ENCODE data around the gene TSPAN33. TPM values are rescaled to one million over a fixed set of nuclear protein-coding genes. Genes with fewer than 3 reads are reported as not detected.

The TSPAN33 gene
- total and polyA plus RNA-seq, 9 of the 15 experiments (the other 6 are each of a cell fraction or from before 2014, with no cell fraction given): 0.03 to 1.5 (median 0.23) TPM; not detected in 2

GRCh38 chr7:129187681-129188371, 43.3 kb downstream of the TSPAN33 start:
- in situ Hi-C loops (cut with MboI): no loop called here
- no peak for FAIRE-seq
- WGBS (ENCODE audit: insufficient coverage, low coverage, missing lambda C conversion rate): 14% methylated on average over 14 of the region's 14 CpGs
- Histone ChIP-seq H3K9me1 (ENCODE audit: control insufficient read depth, insufficient read depth, low read length) (no peaks in the 10 kb centered on the region), H4K20me1 (replicated peaks; ENCODE audit: control insufficient read depth, insufficient read depth, low read length) (no peaks in the 10 kb centered on the region; the same call in 1 of the 2 replicates), H3K4me3 (no peak overlapping the region), H3K36me3 (ENCODE audit: control insufficient read depth, insufficient read depth, low read length) (no peaks in the 10 kb centered on the region), H2AFZ (ENCODE audit: low read depth, low read length) (no peak overlapping the region), H3K9me3 (replicated peaks; ENCODE audit: control insufficient read depth, insufficient read depth, low read depth, low read length) (no peaks in the 10 kb centered on the region), H3K27me3 (ENCODE audit: control insufficient read depth in 2 of 2, insufficient read depth in 2 of 2, low read length in 2 of 2) (peaks cover 65 to 67% of the 10 kb centered on the region in 2 experiments), H3K4me1 (replicated peaks in 1 of 2; ENCODE audit: control insufficient read depth in 2 of 2, insufficient read depth in 2 of 2, low read length in 2 of 2) (peaks cover 0 to 13% of the 10 kb centered on the region in 2 experiments; a peak in 2 of 5 replicates), H3K79me2 (ENCODE audit: control insufficient read depth, insufficient read depth, low read length) (no peaks in the 10 kb centered on the region), H3K27ac (ENCODE audit: extremely low read depth, low read depth, low read length) (no peak overlapping the region), H3K9ac (ENCODE audit: insufficient read depth in 1 of 2, low read depth in 2 of 2, low read length in 2 of 2) (no peak overlapping the region), H3K4me2 (ENCODE audit: insufficient read depth, low read length) (no peak overlapping the region)
- DNase-seq (ENCODE audit: extremely low read depth in 1 of 4, low spot score in 3 of 4): no peak
- ChIA-PET CTCF (ENCODE audit: low intra/inter-chr PET ratio) (interaction anchor here (0.6 kb wide), 1 partner anchor 26 kb away, joined by 3 read pairs; no protein-coding TSS in a partner anchor), POLR2A (interaction anchor here (0.7 kb wide), 1 partner anchor 380 kb away, joined by 3 read pairs; no protein-coding TSS in a partner anchor)
- no TSS peak for BruUV-seq (replicated peaks)
- TF ChIP-seq TGIF2 (CRISPR knock-in tag; IDR thresholded peaks at IDR 0.05) (0 out of 2 replicates have a peak, but pooled peaks have one; percentile 54), TAF1 (IDR thresholded peaks at IDR 0.05; ENCODE audit: control insufficient read depth, extremely low read depth, insufficient read depth, low read length, severe bottlenecking) (no peak)
- ATAC-seq: no peak
- intact Hi-C loops (cut with micrococcal nuclease): no loop called here

- no peak within 1 kb of the TSS; the same call in 1 of the 2 replicates for H3K4me2 ChIP-seq (ENCODE audit: insufficient read depth, low read length)
- 8% methylated on average over 48 of the region's 48 CpGs for WGBS (ENCODE audit: insufficient coverage, low coverage, missing lambda C conversion rate)
- in situ Hi-C loops (cut with MboI) (no loop called here), intact Hi-C loops (cut with micrococcal nuclease) (no loop called here)
- H3K9me1 ChIP-seq (ENCODE audit: control insufficient read depth, insufficient read depth, low read length): no peaks in the 10 kb centered on the region
- H3K27me3 ChIP-seq (ENCODE audit: control insufficient read depth in 2 of 2, insufficient read depth in 2 of 2, low read length in 2 of 2): peaks cover 70 to 72% of the 10 kb centered on the region in 2 experiments
- no TSS peak for BruUV-seq (replicated peaks)
- H3K79me2 ChIP-seq (ENCODE audit: control insufficient read depth, insufficient read depth, low read length): no peaks in the 10 kb centered on the region
- ChIA-PET POLR2A (interaction anchor here (0.7 kb wide), 1 partner anchor 380 kb away, joined by 3 read pairs; no protein-coding TSS in a partner anchor), CTCF (ENCODE audit: low intra/inter-chr PET ratio) (interaction anchor here (0.6 kb wide), 1 partner anchor 25 kb away, joined by 3 read pairs; no protein-coding TSS in a partner anchor)
- ATAC-seq: peak; percentile 38; the same call in 2 of the 3 replicates
- no peak within 1 kb of the TSS for H3K9ac ChIP-seq (ENCODE audit: insufficient read depth in 1 of 2, low read depth in 2 of 2, low read length in 2 of 2)
- peaks cover 0 to 13% of the 10 kb centered on the region in 2 experiments; a peak in 2 of 5 replicates for H3K4me1 ChIP-seq (replicated peaks in 1 of 2; ENCODE audit: control insufficient read depth in 2 of 2, insufficient read depth in 2 of 2, low read length in 2 of 2)
- FAIRE-seq: no peak
- DNase-seq (ENCODE audit: extremely low read depth in 1 of 4, low spot score in 3 of 4): peak in 2 of 4 experiments; percentile 54 to 59
- H3K4me3 ChIP-seq: no peak within 1 kb of the TSS
- no peaks in the 10 kb centered on the region; the same call in 1 of the 2 replicates for H4K20me1 ChIP-seq (replicated peaks; ENCODE audit: control insufficient read depth, insufficient read depth, low read length)
- H3K9me3 ChIP-seq (replicated peaks; ENCODE audit: control insufficient read depth, insufficient read depth, low read depth, low read length): no peaks in the 10 kb centered on the region
- H3K36me3 ChIP-seq (ENCODE audit: control insufficient read depth, insufficient read depth, low read length): no peaks in the 10 kb centered on the region
- no peak within 1 kb of the TSS for H3K27ac ChIP-seq (ENCODE audit: extremely low read depth, low read depth, low read length)
- TF ChIP-seq ZNF274 (IDR thresholded peaks at IDR 0.05; ENCODE audit: borderline replicate concordance, low read depth, low read length) (no peak), HNRNPK (IDR thresholded peaks at IDR 0.05; ENCODE audit: low read depth, low read length, poor library complexity, severe bottlenecking) (peak; percentile 56)
- no peak within 1 kb of the TSS for H2AFZ ChIP-seq (ENCODE audit: low read depth, low read length)
These were observed 43.9 kb downstream of the TSPAN33 start, which contains the start of gene SMO for GRCh38 chr7:129188372-129188891. SMO (plus strand) TSS chr7:129188633; CDS start chr7:129189152, 519 bp downstream.

Measured in K562 (cell line).